GM19099 (cell line): ENCODE data around the gene S100A6.

Experiments
- POLR2A ChIP-seq: IDR thresholded peaks from 3 replicates; pipeline ENCODE4 v1.6.1; 2011; ENCODE audit warnings: low read depth; ENCODE audit not compliant: insufficient read length; ENCODE audit errors: extremely low read depth

S100A6 gene

GRCh38 chr1:153566414-153567371, 30.9 kb upstream of the S100A6 start:
- TF ChIP-seq POLR2A, result no peak

- TF ChIP-seq POLR2A, result peak; percentile 20
Observed at GRCh38 chr1:153565529-153566374, 30.0 kb upstream of the S100A6 start, which contains the start of gene S100A2. TSS of gene S100A2 (minus strand) at chr1:153565844. CDS start at chr1:153563877, 1,967 bp downstream.

DNA sequence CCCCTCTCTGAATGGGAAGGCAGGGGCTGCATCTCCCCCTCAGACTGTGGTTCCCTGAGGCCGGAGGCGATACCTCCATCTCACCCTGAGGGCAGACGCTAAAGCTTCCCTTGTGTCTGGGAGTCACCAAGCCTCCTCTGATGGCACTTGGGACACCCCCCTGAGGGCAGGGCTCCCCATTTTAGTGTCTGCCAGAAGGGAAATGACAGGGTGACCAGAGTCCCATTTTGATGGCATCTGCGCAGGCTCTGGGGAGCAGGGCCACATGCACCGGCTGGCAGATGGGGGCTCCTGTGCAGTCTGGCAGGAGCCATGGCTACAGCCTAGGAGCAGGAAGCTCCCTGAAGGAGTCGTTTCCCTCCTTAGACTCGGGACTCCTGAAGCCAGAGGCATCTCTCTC, 28.2 kb upstream of the S100A6 start:
- no peak for TF ChIP-seq POLR2A

DNA sequence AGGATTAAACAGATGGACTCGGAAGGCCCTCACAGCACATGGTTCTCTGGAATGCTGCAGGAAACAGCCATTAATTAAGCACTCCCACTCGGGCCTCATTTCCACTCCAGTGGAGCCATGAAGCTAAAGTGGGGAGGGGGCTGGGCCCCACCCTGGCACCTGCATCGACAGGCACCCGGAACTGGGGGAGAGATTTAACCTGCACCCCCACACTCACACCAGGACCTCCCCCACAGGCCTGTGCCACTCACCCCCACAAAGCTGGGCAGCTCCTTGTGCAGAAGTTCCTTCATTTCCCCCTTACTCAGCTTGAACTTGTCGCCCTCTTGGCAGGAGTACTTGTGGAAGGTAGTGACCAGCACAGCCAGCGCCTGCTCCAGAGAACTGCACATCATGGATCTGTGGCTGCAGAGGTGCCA, 27.7 kb upstream of the S100A6 start:
- no peak for TF ChIP-seq POLR2A

DNA sequence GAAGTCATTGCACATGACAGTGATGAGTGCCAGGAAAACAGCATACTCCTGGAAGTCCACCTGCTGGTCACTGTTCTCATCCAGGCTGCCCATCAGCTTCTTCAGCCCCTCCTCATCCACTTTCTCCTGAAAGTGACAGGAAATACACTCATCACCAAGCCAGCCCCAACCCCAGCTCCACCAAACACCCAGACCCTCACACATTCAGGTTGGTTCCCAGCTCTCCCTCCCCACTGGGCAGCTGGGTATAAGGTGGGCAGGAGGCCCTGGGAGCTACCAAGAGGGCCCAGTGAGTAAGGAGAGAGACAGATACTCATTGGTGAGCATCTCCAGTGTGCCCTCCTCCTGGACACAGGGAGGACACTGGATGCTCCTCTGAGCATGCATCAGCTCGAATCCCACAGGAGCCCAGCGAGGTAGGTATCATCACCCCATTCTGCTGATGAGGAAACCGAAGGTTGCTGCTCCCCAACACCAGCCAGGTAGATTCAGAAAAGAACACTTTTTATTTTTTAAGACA, 25.7 kb upstream of the S100A6 start:
- TF ChIP-seq POLR2A, result no peak

- TF ChIP-seq POLR2A, result no peak
Observed at GRCh38 chr1:153560771-153561465, 25.1 kb upstream of the S100A6 start.

DNA sequence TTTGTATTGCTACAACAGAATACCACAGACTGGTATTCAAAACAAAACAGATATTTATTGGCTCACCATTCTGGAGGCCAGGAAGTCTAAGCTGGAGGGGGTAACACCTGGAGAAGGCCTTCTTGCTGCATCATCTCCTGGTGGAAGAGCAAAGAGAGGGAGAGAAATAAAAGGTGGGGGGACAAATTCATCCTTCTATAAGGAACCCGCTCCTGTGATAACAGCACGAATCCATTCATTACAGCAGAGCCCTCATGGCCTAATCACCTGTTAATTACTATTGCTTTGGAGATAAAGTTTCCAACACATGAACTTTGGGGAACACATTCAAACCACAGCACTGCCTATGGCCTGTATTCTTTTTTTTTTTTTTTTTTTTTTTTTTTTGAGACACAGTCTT, 24.4 kb upstream of the S100A6 start:
- TF ChIP-seq POLR2A, result no peak

DNA sequence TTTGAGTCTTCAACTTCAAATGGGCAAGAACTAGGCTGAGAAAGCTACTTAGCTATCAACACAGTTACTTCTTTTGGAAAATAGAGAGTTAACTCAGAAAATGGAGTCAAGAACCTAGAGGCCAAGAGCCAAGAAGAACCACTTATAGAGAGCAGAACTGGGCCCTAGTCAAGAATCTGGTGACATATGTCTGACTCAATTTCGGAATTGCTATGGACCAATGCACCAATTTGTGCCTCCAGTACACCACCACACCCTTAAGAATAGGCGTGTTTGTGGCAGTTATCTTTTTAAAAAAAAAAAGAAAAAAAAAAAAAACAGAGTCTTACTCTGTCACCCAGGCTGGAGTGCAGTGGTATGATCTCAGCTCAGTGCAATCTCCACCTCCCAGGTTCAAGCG, 22.1 kb upstream of the S100A6 start:
- TF ChIP-seq POLR2A, result no peak

DNA sequence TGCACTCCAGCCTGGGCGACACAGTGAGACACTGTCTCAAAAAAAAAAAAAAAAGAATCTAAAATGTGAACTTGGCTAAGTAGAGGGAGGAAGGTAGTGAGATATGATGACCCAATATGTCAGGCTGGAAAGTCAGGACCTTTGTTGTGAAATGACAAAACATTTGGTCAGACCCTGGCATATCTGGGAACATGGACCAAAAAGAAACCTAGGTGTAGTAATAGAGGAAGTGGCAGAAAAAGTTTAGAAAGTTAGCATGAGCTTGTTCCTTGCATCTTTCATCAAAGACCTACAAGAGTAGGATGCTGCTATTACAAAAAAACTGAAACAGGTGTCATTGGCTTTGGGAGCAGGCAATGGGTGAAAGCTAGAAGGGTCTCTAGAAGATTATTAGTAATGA, 20.6 kb upstream of the S100A6 start:
- no peak for TF ChIP-seq POLR2A

- no peak for TF ChIP-seq POLR2A
Observed at GRCh38 chr1:153553830-153554541, 18.2 kb upstream of the S100A6 start.

DNA sequence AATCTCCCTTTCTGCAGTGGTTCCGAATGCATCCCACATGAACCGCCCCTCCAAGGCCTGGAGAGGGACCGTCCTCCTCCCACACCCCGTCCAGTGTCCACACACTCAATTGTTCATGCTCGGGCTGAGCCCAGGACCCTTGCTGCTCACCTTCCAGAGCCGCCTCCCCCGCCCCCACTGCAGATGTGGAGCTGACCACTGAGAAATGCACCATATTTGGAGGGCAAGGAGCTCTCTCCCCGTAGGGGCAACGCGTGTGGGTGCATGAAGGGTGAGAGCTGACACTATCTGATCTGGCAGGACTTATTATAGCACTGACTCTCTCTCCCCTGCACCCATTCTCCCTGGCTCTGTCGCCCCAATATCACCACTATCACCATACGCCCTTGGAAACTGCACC, 17.3 kb upstream of the S100A6 start:
- no peak for TF ChIP-seq POLR2A

GRCh38 chr1:153552335-153552734, 16.5 kb upstream of the S100A6 start:
- no peak for TF ChIP-seq POLR2A

- TF ChIP-seq POLR2A, result no peak
Observed at GRCh38 chr1:153550827-153551500, 15.2 kb upstream of the S100A6 start.

- no peak for TF ChIP-seq POLR2A
Observed at GRCh38 chr1:153550398-153550758, 14.6 kb upstream of the S100A6 start.
